ENCODE results near the gene LUC7L3.

- no peak for TF ChIP-seq CTCF (conservative IDR thresholded peaks at IDR 0.05 in 1 of 2, IDR thresholded peaks at IDR 0.05 in 1 of 2; ENCODE audit: extremely low read depth in 1 of 2, insufficient read depth in 1 of 2, low read depth in 1 of 2, low read length in 2 of 2)
- TF ChIP-seq EZH2 (IDR thresholded peaks at IDR 0.05; ENCODE audit: borderline replicate concordance, low read length): no peak
Measured at GRCh38 chr17:50710025-50710424, 9.4 kb upstream of the LUC7L3 start.
